Ishikawa (cell line): ENCODE measurements around the gene TM4SF5.

ENCODE experiments used
- CEBPB ChIP-seq: IDR thresholded peaks from 2 replicates; pipeline ENCODE4 v1.6.1; 2012
- CREB1 ChIP-seq: IDR thresholded peaks from 2 replicates; pipeline ENCODE4 v1.6.1; 2012; ENCODE audit warnings: low read depth
- EGR1 ChIP-seq: IDR thresholded peaks from 2 replicates; pipeline ENCODE4 v1.6.1; 2012
- EP300 ChIP-seq: IDR thresholded peaks from 2 replicates; pipeline ENCODE4 v1.6.1; 2012; ENCODE audit warnings: borderline replicate concordance
- FOXM1 ChIP-seq: IDR thresholded peaks from 2 replicates; pipeline ENCODE4 v1.6.1; 2012; ENCODE audit warnings: low read depth, borderline replicate concordance
- NFIC ChIP-seq: IDR thresholded peaks from 2 replicates; pipeline ENCODE4 v1.6.1; 2012
- RAD21 ChIP-seq: IDR thresholded peaks from 2 replicates; pipeline ENCODE4 v1.6.1; 2012; ENCODE audit warnings: low read depth
- REST ChIP-seq: IDR thresholded peaks from 2 replicates; pipeline ENCODE4 v1.6.1; 2012; ENCODE audit warnings: low read depth, mild to moderate bottlenecking
- TAF1 ChIP-seq: IDR thresholded peaks from 2 replicates; pipeline ENCODE4 v1.6.1; 2012; ENCODE audit warnings: low read depth, mild to moderate bottlenecking
- TCF12 ChIP-seq: IDR thresholded peaks from 2 replicates; pipeline ENCODE4 v1.6.1; 2012; ENCODE audit warnings: low read depth
- TEAD4 ChIP-seq: IDR thresholded peaks from 2 replicates; pipeline ENCODE4 v1.6.1; 2012
- USF1 ChIP-seq: IDR thresholded peaks from 2 replicates; pipeline ENCODE4 v1.6.1; 2012
- YY1 ChIP-seq: IDR thresholded peaks from 2 replicates; pipeline ENCODE4 v1.6.1; 2012; ENCODE audit warnings: low read depth
- ZBTB7A ChIP-seq: IDR thresholded peaks from 2 replicates; pipeline ENCODE4 v1.6.1; 2012; ENCODE audit warnings: low read depth
- TF ChIP-seq, protein P1 (sequence below): IDR thresholded peaks from 2 replicates; pipeline ENCODE4 v1.6.1; 2012

TM4SF5 gene

GRCh38 chr17:4734857-4735475, 36.7 kb upstream of the TM4SF5 start:
- TF ChIP-seq ZBTB7A (no peak), YY1 (no peak), CREB1 (no peak), TAF1 (no peak), TCF12 (no peak), FOXM1 (no peak), EP300 (no peak), USF1 (no peak), EGR1 (no peak), CEBPB (no peak), TEAD4 (no peak), REST (no peak), RAD21 (no peak), NFIC (no peak)
- TF ChIP-seq, protein P1, sequence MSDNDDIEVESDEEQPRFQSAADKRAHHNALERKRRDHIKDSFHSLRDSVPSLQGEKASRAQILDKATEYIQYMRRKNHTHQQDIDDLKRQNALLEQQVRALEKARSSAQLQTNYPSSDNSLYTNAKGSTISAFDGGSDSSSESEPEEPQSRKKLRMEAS: no peak

DNA sequence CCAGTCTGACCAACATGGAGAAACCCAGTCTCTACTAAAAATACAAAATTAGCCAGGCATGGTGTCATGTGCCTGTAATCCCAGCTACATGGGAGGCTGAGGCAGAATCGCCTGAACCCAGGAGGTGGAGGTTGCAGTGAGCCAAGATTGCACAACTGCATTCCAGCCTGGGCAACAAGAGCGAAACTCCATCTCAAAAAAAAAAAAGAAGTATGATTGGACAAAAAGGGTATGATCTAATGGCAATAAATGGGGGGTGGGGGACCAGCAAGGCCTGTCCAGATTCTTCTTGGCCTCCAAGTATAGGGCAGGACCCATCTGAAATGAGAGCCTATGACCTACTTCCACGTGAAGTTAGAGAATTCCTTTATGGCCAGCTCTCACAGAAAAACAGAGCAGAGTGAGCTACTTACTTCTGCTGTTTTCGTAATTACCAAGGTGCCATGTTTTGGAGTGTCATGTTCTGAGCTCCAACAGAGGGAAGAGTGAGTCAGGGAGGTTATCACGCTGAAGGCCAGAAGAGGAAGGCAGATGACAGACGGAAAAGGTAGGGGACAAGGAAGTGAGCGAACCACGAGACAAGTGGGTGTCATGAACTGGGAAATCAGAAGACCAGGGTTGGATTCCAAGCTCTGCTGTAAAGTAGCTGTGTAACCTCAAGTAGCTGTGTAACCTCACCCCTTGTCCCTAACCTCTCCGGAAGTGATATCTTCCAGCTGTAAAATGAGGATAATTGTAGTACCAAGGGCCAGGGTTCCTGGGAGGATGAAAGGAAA, 35.6 kb upstream of the TM4SF5 start:
- no peak for TF ChIP-seq REST
- no peak for TF ChIP-seq CEBPB
- no peak for TF ChIP-seq TCF12
- no peak for TF ChIP-seq TEAD4
- TF ChIP-seq EGR1: no peak
- TF ChIP-seq YY1: no peak
- TF ChIP-seq TAF1: no peak
- TF ChIP-seq CREB1: no peak
- no peak for TF ChIP-seq EP300
- no peak for TF ChIP-seq ZBTB7A
- no peak for TF ChIP-seq FOXM1
- TF ChIP-seq RAD21: no peak
- TF ChIP-seq, protein P1: no peak
- no peak for TF ChIP-seq NFIC
- TF ChIP-seq USF1: no peak

- TF ChIP-seq ZBTB7A (no peak), REST (no peak), EGR1 (no peak), FOXM1 (no peak), USF1 (no peak), YY1 (no peak), CEBPB (no peak)
- TF ChIP-seq, protein P1: no peak
These were observed 33.3 kb upstream of the TM4SF5 start for GRCh38 chr17:4738136-4739121.
